Endothelial cell of umbilical vein (primary cell): ENCODE results near the gene IL12B. TPM values are rescaled to one million over a fixed set of nuclear protein-coding genes. Genes with fewer than 3 reads are reported as not detected.

Experiments used
- BruUV-seq: library from RNA; stranded (reverse); fragments of 400-500 nt; replicated peaks from 2 replicates; lab custom pipeline; 2021; lab: Mats Ljungman, UMichigan
- CTCF ChIA-PET: fragments of 300-600, 350-600 bp; sonication (Branson Sonifier 250); formaldehyde crosslinking; loops from one replicate; lab custom pipeline; 2021; ENCODE audit warnings: antibody characterized with exemption, inconsistent platforms; lab: Charles Lee
- POLR2A ChIA-PET: fragments of 300-600, 350-600 bp; sonication (Branson Sonifier 250); formaldehyde crosslinking; loops from one replicate; lab custom pipeline; 2021; ENCODE audit warnings: antibody characterized with exemption, inconsistent platforms; lab: Charles Lee
- DNase-seq: peaks from one replicate; pipeline ENCODE4 v3.0.0-alpha.2; 2011; ENCODE audit warnings: low read depth, low spot score
- FAIRE-seq: peaks from 2 replicates; lab custom pipeline; 2011; peaks lifted over from hg19 to GRCh38; lab: Jason Lieb, UNC
- H2AFZ ChIP-seq: 2 replicates; pipeline ENCODE4 v1.6.0; 2012; ENCODE audit warnings: low read depth, low read length, control low read depth, inconsistent platforms
- H3K27ac ChIP-seq: 2 replicates; pipeline ENCODE4 v1.5.1; 2011; ENCODE audit warnings: low read depth, mild to moderate bottlenecking, control low read depth, low read length, moderate library complexity; ENCODE audit not compliant: insufficient read depth
- H3K27me3 ChIP-seq, 2 experiments: 2 replicates each; pipeline versions ENCODE4 v1.6.0 to v1.6.1; 2011; ENCODE audit warnings: low read length in 2 of 2, mixed read lengths in 1 of 2; ENCODE audit not compliant: control insufficient read depth in 2 of 2, insufficient read depth in 2 of 2
- H3K36me3 ChIP-seq, 2 experiments: 2 replicates in 1 of 2; 3 replicates in 1 of 2; pipeline ENCODE4 v1.5.1; 2011; ENCODE audit warnings: low read length in 2 of 2, mild to moderate bottlenecking in 1 of 2, moderate library complexity in 1 of 2; ENCODE audit not compliant: control insufficient read depth in 2 of 2, insufficient read depth in 2 of 2; ENCODE audit errors: extremely low read depth in 1 of 2
- H3K4me1 ChIP-seq: 3 replicates; pipeline ENCODE4 v1.5.1; 2011; ENCODE audit warnings: mild to moderate bottlenecking, low read length; ENCODE audit not compliant: control insufficient read depth, insufficient read depth; ENCODE audit errors: extremely low read depth
- H3K4me2 ChIP-seq: 2 replicates; pipeline ENCODE4 v1.6.1; 2011; ENCODE audit warnings: low read length, control low read depth, mixed read lengths; ENCODE audit not compliant: insufficient read depth
- H3K4me3 ChIP-seq, 3 experiments: fragments of 200-600 bp in 1 of 3; sonication (generic), shearing (Covaris generic) in 1 of 3; replicated peaks in 1 of 3; 2 replicates each; pipeline ENCODE4 v1.5.1; 2011 to 2016; ENCODE audit warnings: control low read depth in 3 of 3, low read length in 3 of 3, mild to moderate bottlenecking in 2 of 3, inconsistent platforms in 1 of 3, low read depth in 1 of 3, moderate library complexity in 1 of 3; ENCODE audit not compliant: insufficient read depth in 1 of 3
- H3K79me2 ChIP-seq: 2 replicates; pipeline ENCODE4 v1.6.0; 2012; ENCODE audit warnings: low read length, inconsistent platforms; ENCODE audit not compliant: control insufficient read depth, insufficient read depth
- H3K9ac ChIP-seq: replicated peaks from 2 replicates; pipeline ENCODE3; 2011; ENCODE audit warnings: low read length, control low read depth; ENCODE audit not compliant: insufficient read depth; ENCODE audit errors: extremely low read depth
- H3K9me1 ChIP-seq: replicated peaks from 3 replicates; pipeline ENCODE4 v1.6.0; 2011; ENCODE audit warnings: mild to moderate bottlenecking, low read length; ENCODE audit not compliant: control insufficient read depth, insufficient read depth; ENCODE audit errors: extremely low read depth
- H3K9me3 ChIP-seq: replicated peaks from 2 replicates; pipeline ENCODE4 v1.5.1; 2012; ENCODE audit warnings: low read length, inconsistent platforms; ENCODE audit not compliant: control insufficient read depth, insufficient read depth
- H4K20me1 ChIP-seq: replicated peaks from 2 replicates; pipeline ENCODE3; 2011; ENCODE audit warnings: mild to moderate bottlenecking, low read length; ENCODE audit not compliant: control insufficient read depth, insufficient read depth; ENCODE audit errors: extremely low read depth
- EZH2 ChIP-seq: IDR thresholded peaks from 2 replicates; pipeline ENCODE4 v1.6.1; 2012; ENCODE audit warnings: borderline replicate concordance, low read depth, mild to moderate bottlenecking, moderate library complexity, low read length, inconsistent platforms; ENCODE audit not compliant: severe bottlenecking
- FOS ChIP-seq: IDR thresholded peaks from 2 replicates; pipeline ENCODE4 v1.6.1; 2011; ENCODE audit warnings: mild to moderate bottlenecking, low read length, moderate library complexity, borderline replicate concordance; ENCODE audit not compliant: insufficient read depth
- GATA2 ChIP-seq: IDR thresholded peaks from 2 replicates; pipeline ENCODE4 v1.7.0; 2011; ENCODE audit warnings: low read depth, mild to moderate bottlenecking, moderate library complexity, mixed read lengths, low read length; ENCODE audit not compliant: insufficient read length, insufficient read depth
- JUN ChIP-seq: IDR thresholded peaks from 2 replicates; pipeline ENCODE4 v1.6.1; 2011; ENCODE audit warnings: borderline replicate concordance, low read depth; ENCODE audit not compliant: insufficient read length, insufficient read depth
- MAX ChIP-seq: IDR thresholded peaks from 2 replicates; pipeline ENCODE4 v1.6.1; 2011; ENCODE audit not compliant: insufficient read depth, insufficient read length
- MYC ChIP-seq: IDR thresholded peaks from one replicate; pipeline ENCODE4 v1.6.1; 2011; ENCODE audit warnings: mild to moderate bottlenecking, low read depth, low read length
- POLR2A ChIP-seq: IDR thresholded peaks from 2 replicates; pipeline ENCODE4 v1.6.1; 2012; ENCODE audit warnings: low read depth, mild to moderate bottlenecking, control low read depth, low read length
- POLR2AphosphoS5 ChIP-seq: IDR thresholded peaks from 2 replicates; pipeline ENCODE4 v1.6.1; 2012; ENCODE audit warnings: low read depth, mild to moderate bottlenecking, control low read depth, low read length, moderate library complexity; ENCODE audit not compliant: insufficient read depth
- dilution Hi-C: fragments of 300-500 bp; cut with MboI; formaldehyde crosslinking; loops from one replicate; pipeline ENCODE4 v1.15.0; 2019; ENCODE audit warnings: low sequenced_read_pairs; ENCODE audit not compliant: extremely low pct_ligation_motif_present
- intact Hi-C: fragments of 100-400 bp; cut with micrococcal nuclease; formaldehyde crosslinking; loops from one replicate; pipeline ENCODE4 v1.10.0; 2022
- polyA plus RNA-seq, 4 experiments: library from polyadenylated mRNA; depleted of rRNA in 3 of 4; stranded (reverse) in 3 of 4; unstranded in 1 of 4; fragments of >200 nt; gene quantifications; 2 replicates each; pipeline versions ENCODE4 v1.2.1 to v1.2.3, GENCODE V29; 2011 to 2012; ENCODE audit warnings: missing spikeins in 1 of 4
- total RNA-seq: library from RNA; stranded (reverse); gene quantifications from 2 replicates; pipeline ENCODE4 v1.2.3, GENCODE V29; 2021
- TF ChIP-seq, protein P1 (sequence below), 2 donors: IDR thresholded peaks; 1 replicate in 1 of 2; 2 replicates in 1 of 2; pipeline ENCODE4 v1.5.1; 2011; ENCODE audit warnings: low read length in 2 of 2, mild to moderate bottlenecking in 2 of 2, moderate library complexity in 2 of 2, control low read depth in 1 of 2, inconsistent platforms in 1 of 2, low read depth in 1 of 2; ENCODE audit not compliant: insufficient read depth in 1 of 2; ENCODE audit errors: extremely low read depth in 1 of 2

Gene IL12B
- total and polyA plus RNA-seq, 2 donors (not counting 3 experiments of a cell fraction or from before 2014, with no cell fraction given): not detected

- dilution Hi-C loops (no loop called here), intact Hi-C loops (no loop called here)
- BruUV-seq: no TSS peak
- H3K27ac ChIP-seq: no peak overlapping the region
- TF ChIP-seq JUN (no peak), MAX (no peak), EZH2 (no peak), POLR2AphosphoS5 (no peak), MYC (no peak), POLR2A (no peak), GATA2 (no peak), FOS (no peak)
- TF ChIP-seq, protein P1, sequence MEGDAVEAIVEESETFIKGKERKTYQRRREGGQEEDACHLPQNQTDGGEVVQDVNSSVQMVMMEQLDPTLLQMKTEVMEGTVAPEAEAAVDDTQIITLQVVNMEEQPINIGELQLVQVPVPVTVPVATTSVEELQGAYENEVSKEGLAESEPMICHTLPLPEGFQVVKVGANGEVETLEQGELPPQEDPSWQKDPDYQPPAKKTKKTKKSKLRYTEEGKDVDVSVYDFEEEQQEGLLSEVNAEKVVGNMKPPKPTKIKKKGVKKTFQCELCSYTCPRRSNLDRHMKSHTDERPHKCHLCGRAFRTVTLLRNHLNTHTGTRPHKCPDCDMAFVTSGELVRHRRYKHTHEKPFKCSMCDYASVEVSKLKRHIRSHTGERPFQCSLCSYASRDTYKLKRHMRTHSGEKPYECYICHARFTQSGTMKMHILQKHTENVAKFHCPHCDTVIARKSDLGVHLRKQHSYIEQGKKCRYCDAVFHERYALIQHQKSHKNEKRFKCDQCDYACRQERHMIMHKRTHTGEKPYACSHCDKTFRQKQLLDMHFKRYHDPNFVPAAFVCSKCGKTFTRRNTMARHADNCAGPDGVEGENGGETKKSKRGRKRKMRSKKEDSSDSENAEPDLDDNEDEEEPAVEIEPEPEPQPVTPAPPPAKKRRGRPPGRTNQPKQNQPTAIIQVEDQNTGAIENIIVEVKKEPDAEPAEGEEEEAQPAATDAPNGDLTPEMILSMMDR (IDR thresholded peaks at IDR 0.05; ENCODE audit: extremely low read depth in 1 of 2, insufficient read depth in 1 of 2, low read depth in 1 of 2, low read length in 2 of 2): no peak
- H3K27me3 ChIP-seq: no peaks in the 10 kb centered on the region
- H3K79me2 ChIP-seq: no peaks in the 10 kb centered on the region
- H3K9ac ChIP-seq: no peak overlapping the region
- H2AFZ ChIP-seq: no peak overlapping the region
- H3K4me1 ChIP-seq: no peaks in the 10 kb centered on the region
- no peaks in the 10 kb centered on the region for H3K9me3 ChIP-seq
- no peak overlapping the region for H3K4me3 ChIP-seq
- H4K20me1 ChIP-seq: no peaks in the 10 kb centered on the region
- no peaks in the 10 kb centered on the region for H3K9me1 ChIP-seq
- H3K36me3 ChIP-seq: no peaks in the 10 kb centered on the region
- POLR2A ChIA-PET: no interaction called here
- FAIRE-seq (no peak), DNase-seq (no peak)
- CTCF ChIA-PET: interaction anchor here (1.4 to 4.5 kb wide), 2 partner anchors 11 to 162 kb away, joined by 3 to 164 read pairs; no protein-coding TSS in a partner anchor
- no peak overlapping the region for H3K4me2 ChIP-seq
Observed at GRCh38 chr5:159318448-159318847, 11.8 kb downstream of the IL12B start.
